SH-SY5Y (cell line): ENCODE measurements around the gene TAC4.

Experiments
- GATA2 ChIP-seq: IDR thresholded peaks from 2 replicates; pipeline ENCODE4 v1.6.1; 2011; ENCODE audit warnings: mild to moderate bottlenecking, low read depth, low read length
- GATA3 ChIP-seq: IDR thresholded peaks from 2 replicates; pipeline ENCODE4 v1.6.1; 2011; ENCODE audit warnings: low read depth, mild to moderate bottlenecking, low read length, moderate library complexity

DNA sequence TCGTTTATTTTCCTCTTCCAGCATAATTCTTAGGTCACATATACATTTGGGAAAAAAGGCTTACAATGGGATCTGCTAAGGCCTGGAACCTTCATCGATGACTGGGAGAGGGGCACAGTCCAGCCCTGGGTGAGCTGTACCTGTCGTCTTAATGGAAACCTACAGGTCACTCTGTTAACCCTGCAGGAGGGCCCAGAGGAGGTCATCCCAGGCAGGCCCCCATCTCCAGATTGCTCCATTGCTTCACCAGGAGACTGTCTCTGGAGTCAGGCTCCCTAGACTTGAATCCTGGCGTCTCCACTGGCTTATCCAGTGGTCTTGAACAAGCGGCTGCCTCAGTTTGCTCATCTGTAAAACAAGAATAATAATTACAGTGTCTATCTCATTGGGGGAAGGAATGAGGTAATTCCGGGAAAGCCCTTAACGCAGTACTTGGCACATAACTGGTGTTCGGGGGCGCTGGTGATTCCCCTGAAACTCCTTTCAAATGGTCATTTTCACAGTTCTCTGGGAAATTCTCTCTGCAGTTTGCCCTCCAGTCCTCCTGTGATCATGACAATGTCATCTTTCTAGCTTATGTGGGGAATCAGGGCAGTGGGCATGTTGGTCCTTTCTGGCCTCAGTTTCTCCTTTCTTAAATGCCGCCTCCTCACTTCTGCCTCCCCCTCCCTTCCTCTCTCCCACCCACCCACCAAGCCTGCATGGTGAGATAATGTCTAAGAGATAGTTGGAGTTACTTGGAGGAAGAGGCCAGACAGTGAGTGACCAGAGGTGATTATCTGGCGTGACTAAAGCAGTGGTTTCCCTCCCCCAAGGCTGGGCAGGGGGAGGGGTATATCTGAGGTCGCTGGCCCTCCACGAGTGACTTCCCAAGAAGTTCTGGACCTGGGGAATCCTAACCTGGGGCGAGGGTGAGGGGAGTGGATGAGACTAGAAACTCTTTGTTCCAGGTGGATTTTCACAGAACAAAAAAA lies 31.3 kb upstream of the TAC4 start:
- TF ChIP-seq GATA3 (no peak), GATA2 (no peak)
